Adrenal gland (tissue), 19 donors: ENCODE measurements around the gene CRBN. TPM values are rescaled to one million over a fixed set of nuclear protein-coding genes. Genes with fewer than 3 reads are reported as not detected.

Experiments
- DNase-seq, 7 donors: peaks; one replicate each; pipeline ENCODE4 v3.0.0-alpha.2; 2019 to 2020
- H3K27ac ChIP-seq, 5 donors: fragments of 200-600 bp; sonication (generic) in 4 of 5; 1 replicate in 3 of 5; 2 replicates in 2 of 5; pipeline versions ENCODE4 v1.5.1 to v1.8.0; 2016 to 2020; ENCODE audit warnings: mild to moderate bottlenecking in 1 of 5
- H3K27me3 ChIP-seq: fragments of 200-600 bp; 2 replicates; pipeline ENCODE4 v1.8.0; 2021
- H3K36me3 ChIP-seq, 2 donors: fragments of 200-600 bp; replicated peaks in 1 of 2; 1 replicate in 1 of 2; 2 replicates in 1 of 2; pipeline versions ENCODE4 v1.5.1 to v1.8.0; 2018 to 2022
- H3K4me1 ChIP-seq, 2 donors: fragments of 200-600 bp; replicated peaks in 1 of 2; 1 replicate in 1 of 2; 2 replicates in 1 of 2; pipeline versions ENCODE4 v1.5.1 to v1.8.0; 2018 to 2021
- H3K4me3 ChIP-seq, 4 donors: fragments of 200-600 bp; sonication (generic) in 3 of 4; one replicate each; pipeline ENCODE4 v1.5.1; 2016 to 2018
- H3K9me3 ChIP-seq, 3 donors: fragments of 200-600 bp; sonication (generic) in 1 of 3; replicated peaks in 1 of 3; 1 replicate in 2 of 3; 2 replicates in 1 of 3; pipeline versions ENCODE4 v1.5.1 to v1.8.0; 2016 to 2021
- POLR2A ChIP-seq, 2 donors: fragments of 450-650 bp; IDR thresholded peaks; one replicate each; pipeline ENCODE4 v1.6.1; 2017; ENCODE audit warnings: antibody characterized with exemption in 2 of 2, mild to moderate bottlenecking in 2 of 2, moderate library complexity in 1 of 2
- WGBS, 4 donors: extraction: QIAGEN DNeasy Blood & Tissue Kit in 2 of 4; methylation state at CpG; one replicate each; pipeline versions ENCODE4 v1.1.5 to v1.1.7; 2013 to 2017; 5-methylcytosine and 5-hydroxymethylcytosine counted together
- intact Hi-C, 2 donors: fragments of 100-400 bp; cut with DNase I; formaldehyde crosslinking; loops; one replicate each; pipeline versions ENCODE4 v1.14.1 to v1.15.0; 2022 to 2023
- long read RNA-seq, 10 donors: library from polyadenylated mRNA in 3 of 10; unstranded in 2 of 10; stranded (forward) in 1 of 10; transcript quantifications; one replicate each; pipeline ENCODE4 v2.0.0 and lab custom pipeline, GENCODE V29; 2021 to 2026
- polyA plus RNA-seq, 3 donors: library from polyadenylated mRNA; stranded (reverse); fragments of 200-250 nt in 2 of 3; fragments of 350-450 nt in 1 of 3; fragmentation: Illumina TruSeq in 1 of 3; extraction: RNeasy Lipid Tissue Mini Kit (QIAGEN cat#74804) in 1 of 3; gene quantifications; one replicate each; pipeline ENCODE4 v1.2.3, GENCODE V29; 2013 to 2014
- total RNA-seq, 9 donors: library from RNA; depleted of rRNA in 4 of 9; stranded (reverse); fragments of >200 nt in 4 of 9; fragments of 120-200 nt in 1 of 9; fragmentation: NEBNext Ultra II Directional in 1 of 9; extraction: Animal tissue kit (Norgen Biotek cat#: 25700) in 1 of 9; gene quantifications; one replicate each; pipeline versions ENCODE4 v1.1.0 to v1.2.4, GENCODE V29; 2013 to 2023
- TF ChIP-seq, protein P1 (sequence below), 6 experiments: fragments of 450-650 bp in 4 of 6; fragments of 200-600 bp in 2 of 6; sonication (generic) in 1 of 6; IDR thresholded peaks; 1 replicate in 5 of 6; 2 replicates in 1 of 6; pipeline versions ENCODE4 v1.5.1 to v1.8.0; 2016 to 2021; ENCODE audit warnings: antibody characterized with exemption in 6 of 6, mild to moderate bottlenecking in 2 of 6, moderate library complexity in 1 of 6
- donor health status: healthy with polysubstance abuse.
- donor health status: Bipolar disorder and iron deficiency.
- donor health status: DM: yes; HTN: yes; CAD: no.
- donor health status: DM: no; HTN: no; CAD: no.
- donor health status: DM: no; HTN: no; CAD: no.
- donor health status: DM: yes; HTN: yes; CAD: no.

Gene CRBN
- total RNA-seq (10 to 100 TPM; 25.3 to 68.7 (median 51.1) TPM), polyA plus RNA-seq (10 to 100 TPM; 24.8 to 32.3 (median 28.8) TPM)
- long read RNA-seq, donor 1, transcript CRBN-201 (11 exons, 2,206 nt), result major isoform, 7 of 11 reads
- long read RNA-seq, donor 1, partial matches to known transcripts, result 0 of 11 reads
- long read RNA-seq, donor 1, other reads (novel, unspliced or antisense), result 0 of 11 reads
- long read RNA-seq, donor 2, transcript CRBN-201 (11 exons, 2,206 nt), result major isoform, 5 of 10 reads
- long read RNA-seq, donor 2, partial matches to known transcripts, result 0 of 10 reads
- long read RNA-seq, donor 2, other reads (novel, unspliced or antisense), result 0 of 10 reads
- long read RNA-seq, donor 3, transcript CRBN-201 (11 exons, 2,206 nt), result major isoform, 6 of 10 reads
- long read RNA-seq, donor 3, partial matches to known transcripts, result 0 of 10 reads
- long read RNA-seq, donor 3, other reads (novel, unspliced or antisense), result 0 of 10 reads
- long read RNA-seq, donor 4, transcript CRBN-201 (11 exons, 2,206 nt), result major isoform, 22 of 45 reads
- long read RNA-seq, donor 4, partial matches to known transcripts, result 14 of 45 reads
- long read RNA-seq, donor 4, other reads (novel, unspliced or antisense), result 6 of 45 reads
- long read RNA-seq, donor 5, transcript CRBN-201 (11 exons, 2,206 nt), result major isoform, 44 of 51 reads
- long read RNA-seq, donor 5, partial matches to known transcripts, result 1 of 51 reads
- long read RNA-seq, donor 5, other reads (novel, unspliced or antisense), result 3 of 51 reads
- long read RNA-seq, donor 6, transcript CRBN-201 (11 exons, 2,206 nt), result major isoform, 19 of 31 reads
- long read RNA-seq, donor 6, partial matches to known transcripts, result 4 of 31 reads
- long read RNA-seq, donor 6, other reads (novel, unspliced or antisense), result 5 of 31 reads
- long read RNA-seq, donor 7, transcript CRBN-201 (11 exons, 2,206 nt), result major isoform, 5 of 11 reads
- long read RNA-seq, donor 7, partial matches to known transcripts, result 0 of 11 reads
- long read RNA-seq, donor 7, other reads (novel, unspliced or antisense), result 0 of 11 reads
- long read RNA-seq, donor 8, transcript CRBN-201 (11 exons, 2,206 nt), result major isoform, 12 of 16 reads
- long read RNA-seq, donor 8, partial matches to known transcripts, result 0 of 16 reads
- long read RNA-seq, donor 8, other reads (novel, unspliced or antisense), result 0 of 16 reads
- long read RNA-seq, donor 9, transcript CRBN-201 (11 exons, 2,206 nt), result major isoform, 12 of 23 reads
- long read RNA-seq, donor 9, partial matches to known transcripts, result 5 of 23 reads
- long read RNA-seq, donor 9, other reads (novel, unspliced or antisense), result 0 of 23 reads
- long read RNA-seq, donor 10, transcript CRBN-201 (11 exons, 2,206 nt), result major isoform, 5 of 9 reads
- long read RNA-seq, donor 10, partial matches to known transcripts, result 0 of 9 reads
- long read RNA-seq, donor 10, other reads (novel, unspliced or antisense), result 0 of 9 reads

DNA sequence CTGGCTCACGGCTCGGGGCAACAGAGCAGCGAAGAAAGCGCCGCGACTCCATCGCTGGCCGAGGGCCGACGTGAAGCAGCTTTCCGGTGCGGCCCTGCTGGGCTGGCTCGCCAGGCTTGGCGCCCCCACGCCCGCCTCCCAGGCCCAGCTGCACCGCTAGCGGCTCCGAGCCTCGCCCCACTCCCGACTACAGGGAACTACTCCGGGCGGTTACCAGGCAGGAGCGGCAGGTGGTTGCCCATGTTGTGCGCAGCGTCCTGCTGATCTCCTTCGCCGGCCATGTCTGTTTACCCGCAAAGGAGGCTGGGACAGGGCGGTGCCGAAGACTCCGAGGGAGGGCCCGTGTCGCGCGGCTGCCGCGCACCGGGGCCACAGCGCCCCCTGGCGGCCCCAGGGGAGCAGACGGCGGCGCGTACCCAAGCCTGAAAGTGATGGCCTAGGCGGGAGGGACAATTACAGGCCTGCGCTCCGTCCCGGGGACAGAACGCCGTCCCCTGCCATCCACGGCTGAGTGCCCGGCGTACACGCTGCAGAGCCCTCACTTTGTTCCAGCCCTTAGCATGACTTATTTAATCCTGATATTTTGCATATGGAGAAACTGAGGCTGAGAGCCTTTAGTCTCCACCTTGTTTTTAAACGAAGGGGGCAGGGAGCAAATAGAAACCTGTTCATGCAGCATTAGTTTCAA, at the start of gene CRBN:
TSS of gene CRBN (minus strand) at position 285 of the 688 bp plus-strand sequence. CDS start at position 281, 4 bp downstream.
- peak within 1 kb of the TSS in 4 of 5 donors; percentile 65 to 85 (median 72) for H3K27ac ChIP-seq
- intact Hi-C loops, result no loop called here
- peaks cover 15 to 25% of the 10 kb centered on the region in 2 donors for H3K4me1 ChIP-seq
- no peaks in the 10 kb centered on the region for H3K27me3 ChIP-seq
- no peaks in the 10 kb centered on the region for H3K36me3 ChIP-seq
- 0 to 2% (median 1%) methylated on average over 6 to 56 of the region's 56 CpGs for WGBS, 4 donors
- peak; percentile 84 to 92 (median 88) for DNase-seq
- TF ChIP-seq, protein P1, sequence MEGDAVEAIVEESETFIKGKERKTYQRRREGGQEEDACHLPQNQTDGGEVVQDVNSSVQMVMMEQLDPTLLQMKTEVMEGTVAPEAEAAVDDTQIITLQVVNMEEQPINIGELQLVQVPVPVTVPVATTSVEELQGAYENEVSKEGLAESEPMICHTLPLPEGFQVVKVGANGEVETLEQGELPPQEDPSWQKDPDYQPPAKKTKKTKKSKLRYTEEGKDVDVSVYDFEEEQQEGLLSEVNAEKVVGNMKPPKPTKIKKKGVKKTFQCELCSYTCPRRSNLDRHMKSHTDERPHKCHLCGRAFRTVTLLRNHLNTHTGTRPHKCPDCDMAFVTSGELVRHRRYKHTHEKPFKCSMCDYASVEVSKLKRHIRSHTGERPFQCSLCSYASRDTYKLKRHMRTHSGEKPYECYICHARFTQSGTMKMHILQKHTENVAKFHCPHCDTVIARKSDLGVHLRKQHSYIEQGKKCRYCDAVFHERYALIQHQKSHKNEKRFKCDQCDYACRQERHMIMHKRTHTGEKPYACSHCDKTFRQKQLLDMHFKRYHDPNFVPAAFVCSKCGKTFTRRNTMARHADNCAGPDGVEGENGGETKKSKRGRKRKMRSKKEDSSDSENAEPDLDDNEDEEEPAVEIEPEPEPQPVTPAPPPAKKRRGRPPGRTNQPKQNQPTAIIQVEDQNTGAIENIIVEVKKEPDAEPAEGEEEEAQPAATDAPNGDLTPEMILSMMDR (IDR thresholded peaks at IDR 0.05), result peak; percentile 78 to 99 (median 98)
- TF ChIP-seq POLR2A (IDR thresholded peaks at IDR 0.05), result peak; percentile 36 to 86
- H3K9me3 ChIP-seq, result no peaks in the 10 kb centered on the region
- peak within 1 kb of the TSS; percentile 63 to 96 (median 76) for H3K4me3 ChIP-seq

DNA sequence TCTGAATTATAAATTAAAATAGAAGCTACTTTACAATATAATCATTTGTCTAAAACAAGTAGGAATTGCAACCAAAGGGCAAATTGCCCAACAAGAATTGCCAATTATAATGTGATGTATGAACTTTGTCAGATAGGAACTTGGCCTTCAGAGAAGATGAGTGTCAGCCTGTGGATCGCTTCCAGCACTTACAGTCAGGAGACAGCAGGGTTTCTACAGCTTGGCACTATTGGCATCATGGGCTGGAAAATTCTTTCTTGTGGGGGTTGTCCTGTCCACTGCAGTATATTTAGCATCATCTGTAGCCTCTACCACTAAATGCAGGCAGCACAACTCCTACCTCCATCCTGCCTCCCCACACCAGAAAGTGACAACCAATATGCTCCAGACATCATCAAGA, 48.1 kb upstream of the CRBN start:
- intact Hi-C loops, result no loop called here
- Histone ChIP-seq H3K4me1 (no peaks in the 10 kb centered on the region), H3K27me3 (no peaks in the 10 kb centered on the region), H3K36me3 (no peaks in the 10 kb centered on the region), H3K27ac (no peak overlapping the region), H3K9me3 (no peaks in the 10 kb centered on the region), H3K4me3 (no peak overlapping the region)
- no peak for DNase-seq
- TF ChIP-seq POLR2A (IDR thresholded peaks at IDR 0.05), result no peak
- TF ChIP-seq, protein P1 (IDR thresholded peaks at IDR 0.05), result no peak
- WGBS, 4 donors, result 0 to 100% (median 22%) methylated on average over 1 of the region's 1 CpG

DNA sequence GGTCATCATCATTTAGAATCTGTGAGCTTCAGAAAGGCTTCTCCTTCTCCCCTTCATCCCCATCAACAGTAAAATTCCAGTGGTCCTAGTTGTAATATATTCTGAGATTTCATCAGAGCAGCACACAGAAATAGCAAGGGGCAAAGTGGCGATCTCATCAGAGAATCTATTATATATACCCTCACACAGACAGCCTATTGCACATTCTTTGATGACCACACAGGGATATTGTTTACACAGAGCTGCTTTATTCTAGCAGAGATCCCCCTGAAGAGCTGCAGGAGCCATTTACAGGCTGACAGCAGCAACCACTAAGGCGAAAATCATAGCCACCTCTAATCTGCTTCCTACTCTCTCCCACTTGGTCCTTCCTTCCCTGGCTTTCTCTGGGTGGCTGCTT, 42.0 kb upstream of the CRBN start:
- no peaks in the 10 kb centered on the region for H3K4me1 ChIP-seq
- H3K4me3 ChIP-seq, result no peak overlapping the region
- intact Hi-C loops, result no loop called here
- TF ChIP-seq POLR2A (IDR thresholded peaks at IDR 0.05), result no peak
- TF ChIP-seq, protein P1 (IDR thresholded peaks at IDR 0.05), result no peak
- H3K27ac ChIP-seq, result no peak overlapping the region
- DNase-seq, result no peak
- H3K36me3 ChIP-seq, result no peaks in the 10 kb centered on the region
- H3K27me3 ChIP-seq, result no peaks in the 10 kb centered on the region
- H3K9me3 ChIP-seq, result no peaks in the 10 kb centered on the region
- 49 to 57% (median 50%) methylated on average over 2 of the region's 2 CpGs for WGBS, 4 donors
